GM15510 (cell line): Measurements from ENCODE around the gene RNF19B.

Experiments used
- POLR2A ChIP-seq: IDR thresholded peaks from 3 replicates; pipeline ENCODE4 v1.6.1; 2011; ENCODE audit warnings: borderline replicate concordance; ENCODE audit not compliant: insufficient read length; ENCODE audit errors: extremely low read depth

RNF19B gene

DNA sequence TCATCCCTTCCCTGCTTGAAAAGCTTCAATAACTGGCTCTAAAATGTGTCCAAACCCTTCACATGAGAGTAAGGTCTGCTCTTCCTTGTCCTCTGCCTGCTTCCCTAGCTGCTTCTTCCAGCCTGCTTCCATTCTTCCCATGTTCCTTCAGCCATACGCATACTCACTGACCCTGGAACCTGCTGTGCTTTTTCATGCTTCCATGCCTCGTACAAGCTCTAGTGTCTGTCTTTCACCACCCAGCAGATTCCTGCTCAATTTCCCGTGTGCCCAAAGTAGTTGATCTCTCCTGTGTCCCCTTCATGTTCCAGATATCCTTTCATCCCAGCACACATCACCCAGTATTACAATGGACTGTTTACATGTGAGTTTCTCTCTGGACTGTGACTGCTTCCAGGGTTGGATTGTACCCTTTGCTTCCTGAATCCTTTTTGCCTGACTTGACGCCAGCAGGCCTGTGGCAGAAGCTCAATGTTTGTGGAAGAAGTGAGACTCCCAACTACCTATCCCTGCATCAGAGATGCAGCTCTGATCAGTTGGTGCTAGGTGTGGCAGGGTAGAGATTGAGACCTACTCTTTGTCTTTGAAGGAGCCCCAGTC is 35.9 kb upstream of the RNF19B start:
- no peak for TF ChIP-seq POLR2A

DNA sequence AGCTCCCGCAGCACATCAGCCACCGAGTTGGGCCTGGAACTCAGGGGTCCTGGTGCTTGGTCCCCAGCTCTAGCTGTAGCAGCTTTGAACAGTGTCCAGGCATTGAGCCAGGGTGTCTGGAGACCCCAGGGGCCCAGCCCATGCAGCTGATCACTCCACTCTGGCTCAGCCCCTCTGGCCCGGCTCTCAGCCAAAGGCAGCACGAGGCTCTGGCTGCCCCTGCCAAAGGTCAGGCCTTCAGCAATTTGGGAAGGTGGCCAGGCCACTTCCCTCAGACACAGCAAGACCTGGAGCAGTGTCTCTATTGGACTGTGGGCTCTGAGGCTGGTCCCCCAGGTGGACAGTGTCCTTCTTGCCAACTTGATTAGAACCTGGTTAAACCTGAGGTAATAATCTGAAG is 34.4 kb upstream of the RNF19B start:
- TF ChIP-seq POLR2A, result no peak

GRCh38 chr1:32998064-32998463 is 33.5 kb upstream of the RNF19B start:
- TF ChIP-seq POLR2A, result no peak

DNA sequence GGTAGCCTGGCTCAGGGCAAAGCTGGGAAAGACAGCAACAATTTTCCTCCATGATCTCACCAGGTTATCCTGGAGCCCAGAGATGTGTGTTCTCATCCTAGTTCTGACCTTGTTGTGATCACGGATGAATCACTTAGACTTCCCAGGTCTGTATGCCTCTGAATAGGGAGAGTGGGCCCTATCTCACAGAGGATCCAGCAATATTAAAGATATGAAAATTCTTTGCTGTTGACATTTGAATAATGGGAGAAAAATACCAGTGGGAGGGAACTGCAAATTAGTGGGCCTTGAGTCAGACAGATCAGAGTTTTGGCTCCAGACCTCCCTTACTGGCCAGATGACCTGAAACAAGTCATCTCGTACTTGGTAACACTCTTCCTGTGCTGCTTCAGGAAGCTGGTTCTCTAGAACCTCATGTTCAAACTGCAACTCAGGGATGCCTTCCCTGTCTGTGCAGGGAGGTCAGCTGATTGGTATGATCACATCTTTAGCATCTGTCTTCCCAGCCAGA is 32.8 kb upstream of the RNF19B start:
- no peak for TF ChIP-seq POLR2A

GRCh38 chr1:32992489-32993323 is 28.1 kb upstream of the RNF19B start:
- TF ChIP-seq POLR2A, result no peak

- TF ChIP-seq POLR2A, result no peak
Measured at GRCh38 chr1:32991819-32992488, 27.3 kb upstream of the RNF19B start.

- no peak for TF ChIP-seq POLR2A
Measured at GRCh38 chr1:32991386-32991785, 26.8 kb upstream of the RNF19B start.

DNA sequence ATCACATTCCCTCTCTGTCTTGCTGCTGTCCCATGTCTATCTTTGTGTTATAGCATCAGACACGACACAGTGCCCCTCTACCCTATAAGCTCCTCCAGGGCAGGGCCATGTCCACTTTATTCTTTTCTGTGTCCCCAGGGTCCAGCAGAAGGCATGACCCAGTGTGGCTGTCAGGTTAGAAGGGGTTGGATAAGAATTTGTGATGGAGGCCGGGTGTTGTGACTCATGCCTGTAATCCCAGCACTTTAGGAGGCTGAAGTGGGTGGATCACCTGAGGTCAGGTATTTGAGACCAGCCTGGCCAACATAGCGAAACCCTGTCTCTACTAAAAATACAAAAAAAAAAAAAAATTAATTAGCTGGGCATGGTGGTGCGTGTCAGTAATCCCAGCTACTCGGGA is 26.3 kb upstream of the RNF19B start:
- TF ChIP-seq POLR2A, result no peak

GRCh38 chr1:32989160-32990050 is 24.8 kb upstream of the RNF19B start:
- no peak for TF ChIP-seq POLR2A

DNA sequence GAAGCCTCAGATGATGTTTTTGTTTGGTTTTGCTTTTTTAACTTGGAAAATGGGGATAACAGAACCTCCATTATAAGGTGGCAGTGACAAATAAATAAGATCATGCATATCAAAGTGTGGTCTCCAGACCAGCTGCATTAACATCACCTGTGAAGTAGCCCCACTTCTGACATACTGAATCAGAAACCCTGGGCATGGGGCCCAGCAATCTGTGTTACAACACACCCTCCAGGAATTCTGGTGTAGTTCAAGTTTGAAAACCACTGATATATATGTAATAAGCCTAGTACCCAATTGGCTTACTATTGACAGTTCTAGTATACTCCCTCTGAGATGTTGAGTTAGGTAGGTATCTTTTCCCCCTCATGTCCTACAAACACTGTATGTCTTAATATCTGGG is 24.1 kb upstream of the RNF19B start:
- no peak for TF ChIP-seq POLR2A

DNA sequence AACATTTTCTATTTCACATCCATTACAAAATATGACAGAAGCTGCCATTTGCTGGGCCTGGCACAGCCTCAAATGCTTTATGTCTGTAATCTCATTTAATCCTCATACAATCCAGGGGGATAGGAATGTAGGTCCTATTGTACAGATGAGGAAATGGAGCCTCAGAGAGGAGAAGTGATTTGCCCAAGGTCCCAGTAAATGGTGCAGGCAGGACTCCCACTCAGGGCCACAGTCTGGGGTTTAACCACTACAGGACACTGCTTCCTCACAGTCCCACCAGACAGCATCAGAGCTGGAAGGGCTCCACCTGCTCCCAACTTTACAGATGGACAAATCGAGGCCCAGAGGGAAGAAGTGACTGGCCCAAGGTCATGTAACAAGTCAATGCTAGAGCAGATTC is 20.6 kb upstream of the RNF19B start:
- TF ChIP-seq POLR2A, result no peak

DNA sequence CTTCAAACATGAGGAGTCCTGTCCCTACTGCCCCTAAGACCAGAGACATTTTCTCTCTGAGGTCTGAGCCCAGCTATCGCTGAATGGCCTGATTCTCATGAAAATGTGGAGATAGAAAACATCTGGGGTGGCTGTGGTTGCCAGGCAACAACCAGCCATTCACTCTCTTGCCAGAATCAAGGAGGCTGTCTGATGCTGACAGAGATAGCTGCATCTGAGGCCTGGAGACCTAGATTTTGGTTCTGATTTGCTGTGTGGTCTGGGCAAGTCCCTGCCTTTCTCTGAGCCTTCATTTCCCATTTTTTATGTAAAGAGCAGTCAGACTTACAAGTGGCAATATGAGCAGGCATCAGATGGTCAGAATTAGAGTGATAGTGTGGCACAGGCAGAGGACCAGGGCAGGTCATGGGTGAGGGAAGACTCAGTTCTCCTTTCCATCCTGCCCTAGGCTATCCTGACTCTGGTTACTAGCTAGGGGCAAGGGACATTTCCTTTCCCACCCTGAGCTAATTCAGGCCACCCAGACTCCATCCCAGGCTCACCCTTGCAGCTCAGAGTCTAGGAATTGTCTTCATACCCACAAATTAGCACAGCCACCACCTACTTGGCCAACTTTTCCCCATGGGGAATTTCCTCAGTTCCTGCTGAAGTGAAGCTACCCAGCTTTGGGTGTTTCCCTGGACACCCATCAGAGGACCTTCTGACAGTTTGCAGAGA is 20.0 kb upstream of the RNF19B start:
- no peak for TF ChIP-seq POLR2A

- TF ChIP-seq POLR2A, result no peak
Measured at GRCh38 chr1:32984090-32984454, 19.5 kb upstream of the RNF19B start.

- TF ChIP-seq POLR2A, result no peak
Measured at GRCh38 chr1:32983020-32983419, 18.4 kb upstream of the RNF19B start.
